ENCODE data around the gene AMH. TPM values are rescaled to one million over a fixed set of nuclear protein-coding genes. Genes with fewer than 3 reads are reported as not detected.

Gene AMH
- total RNA-seq, 2 experiments from 2014 or later: 3.3 to 3.5 TPM

- ChIA-PET CTCF (no interaction called here), POLR2A (no interaction called here)
- Histone ChIP-seq H3K27ac (ENCODE audit: low read depth in 1 of 2, low read length in 2 of 2) (no peak overlapping the region), H3K4me1 (ENCODE audit: insufficient read depth, low read length) (no peaks in the 10 kb centered on the region), H3K4me3 (ENCODE audit: low read length) (no peak overlapping the region), H3K9me3 (ENCODE audit: control insufficient read depth in 1 of 2, insufficient read depth in 1 of 2, low read length in 2 of 2) (no peaks in the 10 kb centered on the region), H3K36me3 (ENCODE audit: insufficient read depth, low read length) (peaks cover 48% of the 10 kb centered on the region), H3K27me3 (ENCODE audit: control insufficient read depth in 1 of 2, insufficient read depth in 2 of 2, low read length in 2 of 2) (no peaks in the 10 kb centered on the region)
- Mint-ChIP-seq H3K27me3 (no peaks in the 10 kb centered on the region), H3K4me3 (no peak overlapping the region), H3K27ac (no peak overlapping the region), H3K9me3 (no peaks in the 10 kb centered on the region), H3K4me1 (ENCODE audit: low read depth) (no peaks in the 10 kb centered on the region), H3K36me3 (ENCODE audit: low read depth) (peaks cover 40% of the 10 kb centered on the region)
- no peak for TF ChIP-seq CTCF (IDR thresholded peaks at IDR 0.05)
- DNase-seq (no peak), ATAC-seq (ENCODE audit: poor library complexity) (no peak)
- intact Hi-C loops (cut with DNase I, micrococcal nuclease): no loop called here
Observed at GRCh38 chr19:2226051-2226839, 22.9 kb upstream of the AMH start.

GRCh38 chr19:2226840-2227360 is 22.2 kb upstream of the AMH start:
- Histone ChIP-seq H3K4me3 (ENCODE audit: low read length) (no peak overlapping the region), H3K36me3 (ENCODE audit: insufficient read depth, low read length) (peaks cover 48% of the 10 kb centered on the region), H3K4me1 (ENCODE audit: insufficient read depth, low read length) (no peaks in the 10 kb centered on the region), H3K27ac (ENCODE audit: low read depth in 1 of 2, low read length in 2 of 2) (no peak overlapping the region), H3K9me3 (ENCODE audit: control insufficient read depth in 1 of 2, insufficient read depth in 1 of 2, low read length in 2 of 2) (no peaks in the 10 kb centered on the region), H3K27me3 (ENCODE audit: control insufficient read depth in 1 of 2, insufficient read depth in 2 of 2, low read length in 2 of 2) (no peaks in the 10 kb centered on the region)
- DNase-seq (no peak), ATAC-seq (ENCODE audit: poor library complexity) (no peak)
- TF ChIP-seq CTCF (IDR thresholded peaks at IDR 0.05): no peak
- Mint-ChIP-seq H3K9me3 (no peaks in the 10 kb centered on the region), H3K4me3 (no peak overlapping the region), H3K27ac (no peak overlapping the region), H3K36me3 (ENCODE audit: low read depth) (peaks cover 40% of the 10 kb centered on the region), H3K27me3 (no peaks in the 10 kb centered on the region), H3K4me1 (ENCODE audit: low read depth) (no peaks in the 10 kb centered on the region)
- intact Hi-C loops (cut with DNase I, micrococcal nuclease): no loop called here
- POLR2A ChIA-PET: no interaction called here
- CTCF ChIA-PET: no interaction called here

- ATAC-seq (ENCODE audit: poor library complexity): no peak
- H3K27me3 Mint-ChIP-seq: no peaks in the 10 kb centered on the region
Observed at GRCh38 chr19:2227415-2228156, 21.5 kb upstream of the AMH start.

More at GRCh38 chr19:2227415-2228156, 21.5 kb upstream of the AMH start:
- peak in 3 of 14 experiments; percentile 32 to 45 (median 39) for DNase-seq
- Histone ChIP-seq H3K4me1 (ENCODE audit: insufficient read depth, low read length) (peaks cover 3% of the 10 kb centered on the region), H3K27ac (ENCODE audit: low read depth in 1 of 2, low read length in 2 of 2) (no peak overlapping the region), H3K4me3 (ENCODE audit: low read length) (no peak overlapping the region), H3K9me3 (ENCODE audit: control insufficient read depth in 1 of 2, insufficient read depth in 1 of 2, low read length in 2 of 2) (no peaks in the 10 kb centered on the region), H3K36me3 (ENCODE audit: insufficient read depth, low read length) (peaks cover 52% of the 10 kb centered on the region), H3K27me3 (ENCODE audit: control insufficient read depth in 1 of 2, insufficient read depth in 2 of 2, low read length in 2 of 2) (no peaks in the 10 kb centered on the region)
- Mint-ChIP-seq H3K4me1 (ENCODE audit: low read depth) (no peaks in the 10 kb centered on the region), H3K36me3 (ENCODE audit: low read depth) (peaks cover 40% of the 10 kb centered on the region), H3K9me3 (no peaks in the 10 kb centered on the region), H3K4me3 (no peak overlapping the region), H3K27ac (no peak overlapping the region)
- TF ChIP-seq CTCF (IDR thresholded peaks at IDR 0.05): no peak
- intact Hi-C loops (cut with DNase I, micrococcal nuclease): no loop called here
- CTCF ChIA-PET: no interaction called here
- POLR2A ChIA-PET: no interaction called here

All from CD4-positive, alpha-beta T cell (primary cell).